NOMO-1 (cell line): Measurements from ENCODE around the gene FERMT3.
A peak's percentile ranks its signal among the peaks of the same experiment; 100 is the strongest.

Source experiments
- DNase-seq, 2 experiments: peaks; one replicate each; lab custom pipeline; 2025; ENCODE audit not compliant: unreplicated experiment in 2 of 2; lab: John Stamatoyannopoulos, UW

Gene FERMT3

DNA sequence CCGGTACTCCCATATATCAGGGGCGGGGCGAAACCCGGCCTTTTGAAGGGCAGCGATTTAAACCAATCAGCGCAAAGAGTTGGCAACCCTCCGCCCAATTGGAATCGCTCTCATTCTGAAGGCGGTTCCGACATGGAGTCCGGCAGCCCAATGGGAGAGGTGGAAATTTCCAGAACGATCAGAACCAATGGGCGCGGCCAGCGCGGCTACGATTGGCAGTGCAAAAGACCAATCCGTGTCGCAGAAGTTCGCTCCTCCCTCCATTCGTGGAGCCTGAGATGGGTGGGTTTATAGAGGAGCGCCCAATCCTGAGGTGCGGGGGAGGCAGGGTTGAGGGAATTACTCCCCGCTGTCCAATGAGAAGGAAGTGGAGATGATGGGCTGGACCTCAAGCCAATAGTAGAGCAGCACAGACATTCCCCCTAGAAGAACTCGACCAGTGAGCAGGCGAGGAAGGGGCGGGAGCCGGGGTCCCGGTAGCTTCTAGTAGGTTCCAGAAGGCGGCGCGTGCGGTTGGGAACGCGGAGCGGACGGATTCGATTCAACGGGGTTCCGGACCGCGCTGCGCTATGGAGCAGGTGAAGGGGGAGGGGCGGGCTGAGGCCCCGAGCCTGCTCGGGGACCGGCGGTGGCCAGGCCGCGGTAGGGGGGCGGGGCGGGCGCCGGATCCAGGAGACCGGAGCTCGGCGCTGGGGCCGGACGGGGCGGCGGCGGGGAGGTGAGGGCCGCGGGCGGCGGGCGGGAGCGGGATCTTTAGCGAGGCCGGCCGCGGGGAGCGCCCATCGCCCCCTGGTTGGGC lies 20.6 kb upstream of the FERMT3 start, which contains the start of gene STIP1:
TSS of gene STIP1 (plus strand) at position 479 of the 799 bp plus-strand sequence. CDS start at position 570, 91 bp downstream.
- DNase-seq: peak; percentile 99 to 100

DNA sequence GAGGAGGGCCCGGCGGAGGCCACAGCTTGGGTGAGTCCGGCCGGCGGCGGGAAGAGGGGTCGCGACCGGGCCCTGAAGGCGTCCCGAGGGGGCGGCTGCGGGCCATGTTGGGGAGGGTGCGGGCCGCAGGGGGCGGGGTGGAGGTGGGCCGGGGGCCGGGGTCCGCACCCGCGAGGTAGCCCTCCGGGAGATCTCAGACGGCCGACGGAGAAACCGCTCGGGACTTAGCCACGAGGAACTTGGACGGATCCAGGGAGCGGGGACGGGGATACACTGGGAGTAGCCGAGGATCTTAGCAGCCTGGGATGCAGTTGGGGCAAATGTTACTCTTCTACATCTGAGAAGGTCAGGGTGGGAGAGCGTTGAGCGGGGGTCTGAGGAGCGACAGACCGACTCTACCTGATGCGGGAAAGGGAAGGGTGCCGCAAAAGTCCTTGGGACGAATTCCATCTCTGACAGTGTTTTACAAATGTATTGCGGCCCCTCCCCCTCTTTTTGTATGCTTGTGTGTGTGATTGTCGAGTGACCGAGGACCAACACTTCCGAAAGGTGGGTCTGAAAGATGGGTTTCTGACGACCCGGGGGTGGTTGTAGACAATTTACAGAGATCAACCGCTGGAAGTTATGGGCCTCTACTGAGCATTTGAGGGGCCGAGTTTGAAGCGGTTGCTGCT lies 19.9 kb upstream of the FERMT3 start:
- DNase-seq: no peak

GRCh38 chr11:64192434-64192833 lies 14.1 kb upstream of the FERMT3 start:
- DNase-seq: no peak

DNA sequence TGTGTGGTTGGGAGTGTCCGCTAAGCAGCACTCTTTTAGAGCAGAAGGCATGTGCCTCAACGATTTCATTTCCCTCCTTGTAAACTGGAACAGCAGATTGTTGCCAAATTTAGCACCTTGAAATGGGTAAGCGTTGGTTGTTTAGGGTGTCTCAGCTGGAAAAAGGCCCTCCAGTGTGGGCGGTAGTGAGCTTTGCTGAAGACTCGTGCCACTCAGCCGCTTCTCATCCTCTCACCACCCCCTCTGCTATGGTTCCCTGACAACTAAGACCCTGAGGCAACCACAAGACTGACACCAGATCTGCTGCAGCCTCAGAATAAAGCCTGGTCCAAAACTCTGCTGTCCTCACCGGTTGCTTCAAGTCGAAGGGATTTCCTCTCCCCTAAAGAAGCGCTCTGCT lies 9.9 kb upstream of the FERMT3 start:
- no peak for DNase-seq

DNA sequence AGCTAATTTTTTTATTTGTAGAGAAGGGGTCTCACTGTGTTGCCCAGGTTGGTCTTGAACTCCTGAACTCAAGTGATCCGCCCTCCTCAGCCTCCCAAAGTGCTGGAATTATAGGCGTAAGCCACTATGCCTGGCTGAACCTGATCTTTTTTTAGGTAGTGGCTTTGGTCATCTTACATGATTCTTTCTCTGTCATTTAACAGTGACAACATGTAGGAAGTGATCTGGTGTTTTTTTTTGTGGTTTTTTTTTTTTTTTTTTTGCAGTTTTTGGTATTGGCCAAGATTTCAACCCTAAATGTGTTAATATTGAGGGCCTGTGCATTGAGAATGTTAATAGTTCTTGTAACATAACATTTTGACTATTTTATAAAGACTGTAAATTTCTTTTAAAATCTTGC lies 8.0 kb upstream of the FERMT3 start:
- DNase-seq: peak in 1 of 2 experiments; percentile 22

GRCh38 chr11:64201543-64201942 lies 5.0 kb upstream of the FERMT3 start:
- DNase-seq: no peak

- DNase-seq: no peak
Measured at GRCh38 chr11:64202992-64203391, 3.5 kb upstream of the FERMT3 start.

GRCh38 chr11:64203421-64204079 lies 3.0 kb upstream of the FERMT3 start:
- no peak for DNase-seq

- no peak for DNase-seq
Measured at GRCh38 chr11:64204080-64204440, 2.5 kb upstream of the FERMT3 start.

DNA sequence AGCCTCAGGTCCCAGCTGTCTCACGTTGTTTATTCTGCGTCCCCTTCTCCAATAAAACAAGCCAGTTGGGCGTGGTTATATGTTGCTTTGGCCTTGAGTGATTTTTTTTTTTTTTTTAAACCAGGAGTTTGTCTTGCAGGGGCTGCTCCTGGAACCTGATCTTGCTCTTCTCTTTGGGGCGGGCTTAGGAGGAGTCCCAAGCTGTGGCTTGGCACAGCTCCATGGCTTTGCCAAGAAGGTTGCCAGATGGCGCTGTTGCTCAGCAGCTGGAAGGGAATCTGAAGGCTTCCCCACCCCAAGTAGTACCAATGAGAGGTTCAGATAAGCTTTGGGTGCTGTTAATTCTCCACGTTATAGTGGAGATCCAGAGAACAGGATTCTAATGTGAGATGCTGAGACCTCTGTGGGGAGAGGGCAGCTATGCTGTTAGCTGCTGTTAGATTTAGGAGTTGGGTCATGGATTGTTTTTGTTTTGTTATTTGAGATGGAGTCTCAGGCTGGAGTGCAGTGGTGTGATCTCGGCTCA lies 2.0 kb upstream of the FERMT3 start:
- DNase-seq: peak; percentile 71 to 76

GRCh38 chr11:64207256-64208085 lies 950 bp downstream of the FERMT3 start:
- peak; percentile 92 for DNase-seq

DNA sequence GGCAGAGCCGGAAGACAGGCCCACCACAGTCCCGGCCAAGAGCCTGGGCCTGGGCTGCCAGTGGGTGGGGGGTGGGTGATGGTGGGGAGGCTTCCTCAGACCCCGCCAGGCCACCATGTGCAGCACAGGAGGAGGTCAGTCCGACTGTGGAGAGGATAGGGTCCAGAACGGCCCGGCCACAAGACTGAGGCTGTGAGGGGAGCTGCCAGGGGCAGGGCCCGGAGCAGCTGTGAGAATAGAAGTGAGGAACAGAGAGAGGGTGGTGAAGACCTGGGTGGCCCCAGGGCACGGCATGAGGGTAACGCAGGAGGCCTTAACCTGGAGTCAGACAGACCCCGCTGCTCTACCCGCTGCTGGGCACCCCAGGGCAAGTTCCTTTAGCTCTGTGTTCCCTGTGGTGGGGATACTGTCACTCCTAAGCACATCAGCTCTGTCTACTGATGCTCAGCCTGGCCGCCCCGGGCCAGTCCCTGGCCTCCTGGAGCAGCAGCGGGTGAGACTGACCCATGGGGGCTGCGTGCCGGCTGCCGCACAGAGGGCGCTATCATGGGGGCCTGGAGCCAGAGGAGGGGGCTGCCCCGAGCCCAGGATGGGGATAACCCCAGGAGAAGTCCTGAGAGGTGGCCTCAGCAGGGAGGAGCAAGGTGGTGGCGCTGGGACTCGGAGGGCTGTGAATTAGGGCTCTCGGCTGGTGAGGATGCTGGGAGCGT lies 1.7 kb downstream of the FERMT3 start:
- no peak for DNase-seq

GRCh38 chr11:64208796-64209562 lies 2.5 kb downstream of the FERMT3 start:
- DNase-seq: no peak

- no peak for DNase-seq
Measured at GRCh38 chr11:64209563-64209843, 3.0 kb downstream of the FERMT3 start.

DNA sequence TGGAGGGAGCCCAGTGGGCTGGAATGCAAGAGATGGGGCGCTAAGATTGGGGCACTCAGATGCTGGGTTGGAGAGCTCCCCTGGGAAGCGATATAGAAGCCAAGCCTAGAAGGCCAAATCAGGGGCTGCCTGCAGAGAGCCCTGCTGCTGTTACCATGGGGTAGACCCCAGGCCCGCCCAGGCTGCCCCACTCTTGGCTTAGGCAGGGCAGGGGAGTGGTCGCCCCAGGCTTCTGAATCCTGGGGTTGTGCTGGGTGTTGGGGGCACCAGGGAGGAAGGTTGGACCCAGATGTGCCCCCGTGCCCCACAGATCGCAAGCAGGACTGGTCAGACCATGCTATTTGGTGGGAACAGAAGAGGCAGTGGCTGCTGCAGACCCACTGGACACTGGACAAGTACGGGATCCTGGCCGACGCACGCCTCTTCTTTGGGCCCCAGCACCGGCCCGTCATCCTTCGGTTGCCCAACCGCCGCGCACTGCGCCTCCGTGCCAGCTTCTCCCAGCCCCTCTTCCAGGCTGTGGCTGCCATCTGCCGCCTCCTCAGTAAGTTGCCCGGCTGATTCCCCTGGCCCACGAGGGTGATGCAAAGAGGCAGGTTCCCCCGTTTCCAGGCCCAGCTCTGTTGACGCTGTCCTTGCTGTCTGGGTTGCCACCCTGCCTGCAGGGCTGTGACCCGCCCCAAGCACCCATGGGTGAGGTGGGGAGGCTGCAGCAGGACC lies 3.9 kb downstream of the FERMT3 start:
- DNase-seq: no peak

- no peak for DNase-seq
Measured at GRCh38 chr11:64211181-64211872, 4.8 kb downstream of the FERMT3 start.

- no peak for DNase-seq
Measured at GRCh38 chr11:64216879-64217278, 10.4 kb downstream of the FERMT3 start.

DNA sequence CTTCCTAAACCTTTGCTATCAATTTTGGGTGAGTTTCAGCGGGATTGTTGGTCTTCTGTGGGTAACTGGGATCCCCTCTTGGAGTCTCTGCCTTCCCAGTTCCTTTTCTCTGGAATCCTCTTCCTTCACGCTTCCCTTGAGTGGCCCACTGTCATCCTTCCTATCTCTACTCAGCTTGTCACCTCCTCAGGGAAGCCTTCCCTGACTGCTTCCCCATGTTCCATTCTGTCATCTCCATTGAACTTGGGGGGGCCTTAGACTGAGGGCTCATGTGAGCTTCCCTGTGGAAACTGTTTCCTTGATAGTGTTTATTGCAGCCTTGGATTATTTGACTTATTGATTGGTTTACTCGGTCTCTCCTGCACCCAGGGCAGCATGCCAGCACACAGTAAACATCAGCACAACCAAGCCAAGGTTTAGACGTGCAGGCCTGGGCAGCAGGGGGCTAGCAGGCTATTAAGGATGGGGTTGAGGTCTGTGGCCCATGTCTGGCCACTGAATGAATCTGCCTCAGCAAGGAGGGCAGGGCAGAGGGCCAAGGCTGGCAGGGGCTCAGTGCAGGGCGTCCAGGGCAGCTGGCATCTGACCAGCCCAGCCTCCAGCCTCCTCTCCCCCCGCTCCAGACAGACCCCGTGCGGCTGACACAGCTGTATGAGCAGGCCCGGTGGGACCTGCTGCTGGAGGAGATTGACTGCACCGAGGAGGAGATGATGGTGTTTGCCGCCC lies 12.3 kb downstream of the FERMT3 start:
- DNase-seq: no peak
